ENCODE measurements around the gene RC3H1.

GRCh38 chr1:173960625-173961024, 61.5 kb downstream of the RC3H1 start:
- TF ChIP-seq CTCF (IDR thresholded peaks at IDR 0.05; ENCODE audit: low read depth, low read length) = no peak
- TF ChIP-seq POLR2A (IDR thresholded peaks at IDR 0.05; ENCODE audit: extremely low read depth, insufficient read length) = no peak
- TF ChIP-seq, protein P1, sequence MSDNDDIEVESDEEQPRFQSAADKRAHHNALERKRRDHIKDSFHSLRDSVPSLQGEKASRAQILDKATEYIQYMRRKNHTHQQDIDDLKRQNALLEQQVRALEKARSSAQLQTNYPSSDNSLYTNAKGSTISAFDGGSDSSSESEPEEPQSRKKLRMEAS (IDR thresholded peaks at IDR 0.05; ENCODE audit: low read depth, low read length) = no peak
- TF ChIP-seq MYC (IDR thresholded peaks at IDR 0.05; ENCODE audit: low read depth, low read length) = no peak

Measured in NB4 (cell line).